Right ventricle myocardium inferior (tissue), 1 donor: ENCODE measurements around the gene KDELR3. TPM values are rescaled to one million over a fixed set of nuclear protein-coding genes. Genes with fewer than 3 reads are reported as not detected.

Source experiments
- ATAC-seq: fragments of 200-7000 bp; cut with Tn5 transposase; one replicate; pipeline ENCODE4 v1.9.1; 2020; ENCODE audit warnings: mild to moderate bottlenecking, moderate library complexity
- DNase-seq: peaks from one replicate; pipeline ENCODE4 v3.0.0; 2021; ENCODE audit errors: missing footprints
- intact Hi-C: fragments of 100-400 bp; cut with DNase I; formaldehyde crosslinking; loops from one replicate; pipeline ENCODE4 v1.11.0; 2022
- total RNA-seq: library from RNA; stranded (reverse); fragmentation: NEBNext Ultra II Directional; extraction: Animal tissue kit (Norgen Biotek cat#: 25700); gene quantifications from one replicate; pipeline ENCODE4 v1.2.1, GENCODE V29; 2021
- donor health status: DM: no; HTN: yes; CAD: no; lungs with severe emphysema.

The KDELR3 gene
- total RNA-seq, 1 donor from 2014 or later: 4.4 TPM

DNA sequence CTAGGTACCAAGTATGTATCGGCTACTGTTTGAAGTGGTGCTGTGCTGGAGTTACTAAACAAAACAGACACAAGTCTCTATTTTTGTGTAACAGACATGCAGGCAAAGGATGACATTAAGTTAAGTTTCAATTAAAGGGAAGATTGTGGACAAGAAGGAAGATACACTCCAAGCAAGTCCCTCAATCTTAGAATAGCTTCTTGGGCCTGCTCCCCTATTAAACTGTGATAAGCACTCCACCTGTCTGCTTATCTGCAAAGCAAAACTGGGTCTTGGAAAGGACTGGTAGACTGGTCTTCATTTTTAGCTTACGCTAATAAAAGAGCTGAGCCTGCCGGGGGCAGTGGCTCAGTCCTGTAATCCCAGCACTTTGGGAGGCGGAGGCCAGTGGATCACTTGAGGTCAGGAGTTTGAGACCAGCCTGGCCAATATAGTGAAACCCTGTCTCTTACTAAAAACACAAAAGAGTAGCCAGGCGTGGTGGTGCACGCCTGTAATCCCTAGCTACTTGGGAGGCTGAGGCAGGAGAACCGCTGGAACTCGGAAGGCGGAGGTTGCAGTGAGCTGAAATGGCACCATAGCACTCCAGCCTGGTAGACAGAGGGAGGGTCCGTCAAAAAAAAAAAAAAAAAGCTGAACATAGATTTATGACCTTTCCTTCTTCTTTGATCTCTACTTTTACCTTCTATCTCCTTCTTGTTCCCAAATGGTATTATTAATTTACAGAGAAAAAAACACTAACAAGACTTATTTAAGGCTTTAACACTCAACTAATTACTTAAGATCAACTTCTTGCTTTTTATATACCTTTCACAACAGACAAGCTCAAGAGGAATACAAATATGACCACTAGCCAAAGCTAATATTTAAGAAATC, 34.1 kb downstream of the KDELR3 start:
- intact Hi-C loops: no loop called here
- DNase-seq (no peak), ATAC-seq (no peak)

DNA sequence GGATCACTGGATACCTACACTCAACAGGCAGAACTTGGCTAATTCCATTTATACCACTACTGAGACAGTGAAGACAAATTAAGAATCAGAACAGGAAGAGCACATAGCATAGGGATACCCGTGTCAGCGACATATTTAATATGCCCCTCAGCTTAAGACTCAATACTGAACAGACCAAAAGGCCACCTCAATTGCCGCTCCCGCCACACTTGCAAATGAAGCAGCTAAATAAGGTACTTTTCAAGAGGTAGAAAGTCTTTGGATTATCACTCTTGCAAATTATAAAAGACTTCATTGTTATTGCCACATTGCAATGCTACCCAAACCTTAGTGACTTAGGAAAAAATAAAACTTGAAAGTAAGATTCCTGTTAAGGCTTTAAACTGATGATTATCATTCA, 35.1 kb downstream of the KDELR3 start:
- intact Hi-C loops: no loop called here
- ATAC-seq: no peak

DNA sequence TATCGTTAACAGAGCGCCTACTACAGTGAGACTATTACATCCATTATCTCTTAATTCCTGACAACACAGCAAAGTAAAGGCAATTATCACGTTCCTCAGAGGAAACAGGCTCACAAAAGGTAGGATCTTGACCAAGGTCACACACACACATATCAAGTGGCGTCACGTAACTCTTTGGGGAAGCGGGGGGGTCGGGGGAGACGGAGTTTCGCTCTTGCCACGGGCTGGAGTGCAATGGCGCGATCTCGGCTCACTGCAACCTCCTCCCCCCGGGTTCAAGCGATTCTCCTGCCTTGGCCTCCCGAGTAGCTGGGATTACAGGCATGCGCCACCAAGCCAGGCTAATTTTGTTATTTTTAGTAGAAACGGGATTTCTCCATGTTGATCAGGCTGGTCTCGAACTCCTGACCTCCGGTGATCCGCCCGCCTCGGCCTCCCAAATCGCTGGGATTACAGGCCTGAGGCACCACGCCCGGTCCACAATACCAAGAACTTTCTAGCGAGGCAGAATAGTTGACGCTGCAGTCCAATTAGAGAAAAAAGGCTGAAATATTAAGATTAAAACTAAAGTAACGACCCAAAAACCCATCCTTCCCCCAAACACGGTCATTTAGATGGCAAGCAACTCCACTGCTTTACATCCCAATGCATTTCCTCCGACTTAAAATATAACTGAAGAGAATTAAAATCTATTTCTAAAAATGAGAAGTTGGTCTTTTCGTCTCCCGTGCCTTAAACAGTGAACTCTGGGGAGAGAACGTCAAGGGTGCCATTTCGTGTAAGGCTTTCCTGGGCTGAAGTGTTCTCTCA, 37.0 kb downstream of the KDELR3 start:
- intact Hi-C loops: loop anchor here (5.0 kb wide), 1 partner anchor 448 kb away; the partner anchor contains the start of gene PICK1
- DNase-seq: peak; percentile 77
- no peak for ATAC-seq

More for the DNA sequence above, 35.1 kb downstream of the KDELR3 start:
- no peak for DNase-seq

DNA sequence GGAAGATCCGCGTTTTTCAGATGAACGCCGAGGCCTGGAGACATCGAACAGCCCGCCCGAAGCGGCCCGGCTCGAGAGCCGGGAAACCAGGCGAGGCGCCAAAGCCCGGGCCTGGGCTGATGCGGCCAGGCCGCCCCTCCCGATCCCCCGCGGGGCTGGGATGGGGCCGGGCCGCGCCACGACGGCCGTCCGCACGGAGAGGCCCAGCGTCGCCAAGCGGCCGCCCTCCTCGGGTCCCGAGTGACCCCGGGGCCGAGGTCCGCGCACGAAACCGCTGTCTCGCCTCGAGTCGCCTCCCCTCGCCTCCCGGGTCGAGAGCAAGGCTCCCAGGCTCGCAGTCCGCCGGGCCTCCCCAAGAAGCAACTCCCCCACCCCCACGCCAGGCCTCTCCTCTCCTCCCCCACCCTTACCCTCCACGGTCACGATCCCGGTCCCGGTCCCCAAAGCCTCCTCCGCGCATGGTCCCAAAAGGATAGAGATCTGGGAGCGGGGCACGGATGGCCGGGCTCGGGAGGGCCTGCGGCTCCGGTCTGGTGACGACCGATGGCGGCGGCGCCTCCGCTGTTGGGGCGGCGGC, 37.7 kb downstream of the KDELR3 start:
- DNase-seq: peak; percentile 88
- intact Hi-C loops: loop anchor here (1.0 to 5.0 kb wide), 3 partner anchors 65 to 448 kb away; partner anchors contain the start of genes DMC1 and PICK1
- ATAC-seq: peak; percentile 89

DNA sequence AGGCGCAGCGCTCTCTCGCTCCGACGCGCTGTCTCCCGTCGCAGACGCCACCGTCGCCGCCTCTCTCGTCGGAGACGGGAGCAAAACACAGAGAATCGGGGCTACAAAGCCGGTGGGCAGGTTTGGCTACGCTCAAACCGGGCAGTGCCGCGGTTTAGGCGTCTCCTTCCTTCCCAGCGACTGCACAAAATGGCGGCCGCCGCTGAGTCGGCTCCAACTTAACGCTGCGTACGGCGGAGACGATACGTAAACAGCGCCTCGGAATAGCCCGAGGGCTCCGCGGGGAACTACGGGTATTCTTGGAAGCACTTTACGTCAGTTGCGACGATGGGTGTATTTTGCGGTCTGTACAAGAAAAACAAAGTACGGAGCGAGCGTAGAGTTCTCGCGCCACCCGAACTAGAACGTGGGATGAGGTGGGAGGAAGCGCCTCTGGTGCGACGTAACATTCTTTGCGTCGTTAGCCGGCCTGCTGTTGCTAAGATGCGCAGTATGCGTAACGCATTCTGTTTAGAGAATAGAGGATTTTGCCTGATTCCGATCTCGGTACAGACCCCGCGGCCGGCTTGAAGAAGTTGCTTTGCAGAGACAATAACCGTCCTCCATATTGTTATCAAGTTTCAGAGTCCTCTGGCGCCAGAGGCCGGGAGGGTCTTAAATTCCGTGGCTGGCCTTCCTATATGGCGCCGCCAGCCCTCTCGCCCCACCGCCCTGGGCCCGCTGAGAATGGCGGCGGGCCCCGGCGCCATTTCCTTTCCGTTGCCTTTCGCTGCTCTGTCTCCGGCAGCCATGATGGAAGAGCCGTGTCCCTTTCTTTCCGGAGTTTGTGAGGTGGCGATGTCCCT, 38.4 kb downstream of the KDELR3 start, which contains the start of gene DDX17:
Gene DDX17, minus strand, starts transcription at position 194 of the 845 bp plus-strand sequence.
- ATAC-seq (peak; percentile 89), DNase-seq (peak; percentile 96)
- intact Hi-C loops: loop anchor here (1.0 to 5.0 kb wide), 3 partner anchors 64 to 449 kb away; partner anchors contain the start of genes DMC1 and PICK1

DNA sequence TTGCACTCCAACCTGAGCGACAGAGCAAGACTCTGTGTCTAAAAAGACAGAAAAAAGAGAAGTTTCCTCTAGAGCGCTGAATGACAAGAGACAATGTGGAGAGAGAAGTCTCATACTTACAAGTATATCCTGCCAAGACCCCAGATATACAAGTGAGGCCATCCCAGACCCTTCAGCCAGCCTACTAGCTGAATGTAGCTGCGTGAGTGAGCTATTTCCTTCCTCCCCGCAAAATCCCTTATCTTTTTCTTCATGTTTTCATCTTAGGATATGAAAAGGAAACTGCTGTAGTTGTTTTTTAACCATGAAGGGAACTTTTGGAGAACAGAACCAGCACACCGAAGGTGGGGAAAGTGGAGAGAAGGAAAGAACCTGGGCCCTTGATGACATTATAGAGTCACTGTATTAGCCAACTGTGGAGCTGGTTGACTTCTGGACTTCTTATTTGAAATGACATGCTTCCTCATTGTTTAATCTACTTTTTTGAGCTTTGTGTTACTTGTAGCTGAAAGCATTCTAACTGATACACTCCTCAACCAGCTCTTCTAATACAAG, 42.6 kb downstream of the KDELR3 start:
- ATAC-seq (no peak), DNase-seq (no peak)
- intact Hi-C loops: no loop called here

DNA sequence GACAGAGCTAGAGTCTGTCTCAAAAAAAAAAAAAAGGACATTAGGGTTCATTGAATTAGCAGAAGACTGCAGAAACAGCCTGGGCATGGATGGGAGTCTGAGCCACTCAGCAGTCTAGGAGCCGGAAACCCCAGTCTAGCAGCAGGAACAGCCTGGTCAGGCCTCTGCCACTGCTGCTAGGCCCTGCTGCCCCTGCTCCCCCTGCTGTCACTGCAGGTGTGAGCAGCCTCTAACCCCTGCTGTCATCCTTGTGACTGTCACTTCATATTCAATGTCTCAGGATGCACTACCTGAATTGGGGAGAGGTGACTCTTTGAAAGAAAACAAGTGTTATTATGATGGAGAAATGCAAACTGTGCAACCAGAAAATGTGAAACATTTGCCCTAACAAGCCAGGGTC, 45.2 kb downstream of the KDELR3 start:
- DNase-seq (no peak), ATAC-seq (no peak)
- intact Hi-C loops: no loop called here

DNA sequence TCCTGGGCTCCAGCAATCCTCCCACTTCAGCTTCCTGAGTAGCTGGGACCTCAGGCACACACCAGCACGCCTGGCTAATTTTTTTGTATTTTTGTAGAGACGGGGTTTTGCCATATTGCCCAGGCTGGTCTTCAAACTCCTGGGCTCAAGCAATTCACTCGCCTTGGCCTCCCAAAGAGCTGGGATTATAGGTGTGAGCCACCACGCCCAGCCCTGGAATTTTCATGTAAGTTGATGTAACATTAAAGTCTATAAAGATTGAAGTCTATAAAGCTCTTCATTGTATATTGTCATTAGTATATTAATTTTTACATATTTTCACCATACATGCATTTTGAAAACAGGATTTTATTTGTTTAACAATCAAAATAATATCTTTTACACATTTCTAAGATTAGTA, 50.7 kb downstream of the KDELR3 start:
- intact Hi-C loops: no loop called here
- DNase-seq (no peak), ATAC-seq (no peak)

DNA sequence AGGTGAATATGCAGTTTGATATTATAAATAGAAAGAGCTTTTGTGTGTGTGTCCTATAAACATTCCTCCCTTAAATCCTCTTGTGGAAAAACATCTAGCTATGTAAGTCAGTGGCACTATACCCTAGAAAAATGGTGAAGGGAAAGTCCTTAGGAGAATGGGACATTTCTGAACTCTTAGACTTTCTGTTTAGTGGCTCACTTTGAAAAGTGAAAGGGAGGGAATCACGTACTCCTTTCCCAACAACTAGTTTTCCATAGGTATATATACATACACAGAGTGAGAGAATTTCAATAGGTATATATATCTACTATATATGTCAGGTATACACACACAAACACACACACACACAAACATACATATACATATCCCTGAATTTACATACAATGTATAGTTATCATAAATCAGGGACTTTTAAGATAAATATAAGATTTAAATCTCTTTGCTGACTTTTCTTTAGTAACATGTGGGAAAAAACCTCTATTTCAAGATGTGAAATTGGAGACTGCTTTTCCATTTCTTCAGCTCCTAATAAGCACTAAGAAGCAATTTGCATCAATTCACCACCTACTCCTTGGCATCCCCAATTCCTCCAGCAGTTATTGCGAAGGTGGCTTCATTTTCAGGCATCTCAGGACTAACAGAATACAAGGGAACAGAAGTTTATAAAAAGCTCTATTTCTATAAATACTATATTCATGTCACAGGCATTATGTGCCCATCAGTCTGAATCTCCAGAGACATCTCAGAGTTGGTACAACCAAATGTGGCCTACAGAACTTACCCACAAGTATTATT, 51.8 kb downstream of the KDELR3 start:
- ATAC-seq: no peak
- intact Hi-C loops: no loop called here

DNA sequence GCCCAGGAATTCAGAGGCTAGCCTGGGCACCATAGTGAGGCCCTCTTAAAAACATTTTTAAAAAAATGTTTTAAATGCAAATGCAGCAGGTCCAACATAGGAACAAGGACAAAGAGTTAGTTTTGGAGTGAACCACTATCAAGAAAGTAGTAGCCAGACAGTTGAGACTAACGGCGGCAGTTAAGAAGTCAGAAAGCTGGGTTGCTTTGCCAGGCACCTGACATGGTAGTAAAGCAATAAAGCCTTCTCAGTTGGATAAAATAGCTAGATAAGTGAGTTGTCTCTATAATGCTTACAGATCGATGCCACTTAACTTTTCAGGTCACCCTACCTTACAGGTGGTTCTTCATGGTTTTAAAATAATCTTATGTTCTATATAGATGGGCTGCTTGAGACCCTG, 55.1 kb downstream of the KDELR3 start:
- intact Hi-C loops: no loop called here
- no peak for ATAC-seq
- no peak for DNase-seq

More for the DNA sequence above, 51.8 kb downstream of the KDELR3 start:
- DNase-seq: no peak

DNA sequence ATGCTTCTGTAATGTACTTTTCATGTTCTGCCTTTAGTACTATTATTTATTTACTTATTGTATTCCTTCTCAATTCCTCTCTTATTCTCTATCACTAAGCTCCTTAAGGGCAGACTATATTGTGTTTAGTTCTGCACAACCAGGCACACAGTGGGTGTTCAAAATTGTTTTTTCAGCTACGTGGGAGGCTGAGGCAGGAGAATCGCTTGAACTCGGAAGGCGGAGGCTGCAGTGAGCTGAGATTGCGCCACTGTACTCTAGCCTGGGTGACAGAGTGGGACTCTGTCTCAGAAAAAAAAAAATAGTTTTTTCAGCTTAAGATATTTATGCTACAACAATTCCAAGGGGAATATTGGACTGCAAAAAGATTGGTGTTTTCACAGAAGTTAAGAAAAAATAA, 55.6 kb downstream of the KDELR3 start:
- intact Hi-C loops: no loop called here
- no peak for DNase-seq
- no peak for ATAC-seq

DNA sequence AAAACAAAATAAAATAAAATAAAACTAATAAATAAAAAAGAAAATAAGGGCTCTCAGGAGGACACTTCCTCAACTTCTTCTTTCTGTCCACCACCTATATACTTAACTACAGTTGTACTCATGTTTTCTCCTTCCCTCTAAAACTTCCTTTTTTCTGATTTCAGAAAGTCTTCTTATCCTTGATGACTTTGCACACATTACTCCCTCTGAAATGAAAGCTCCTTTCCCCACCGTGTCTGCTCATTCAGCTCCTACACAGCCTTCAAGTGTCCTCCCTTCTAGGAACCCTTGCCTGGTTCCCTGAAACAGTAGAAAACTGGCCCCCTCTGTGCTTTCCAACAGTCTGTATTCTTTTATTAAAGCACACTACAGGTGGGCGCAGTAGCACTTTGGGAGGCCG, 56.5 kb downstream of the KDELR3 start:
- no peak for ATAC-seq
- intact Hi-C loops: no loop called here
- DNase-seq: no peak

DNA sequence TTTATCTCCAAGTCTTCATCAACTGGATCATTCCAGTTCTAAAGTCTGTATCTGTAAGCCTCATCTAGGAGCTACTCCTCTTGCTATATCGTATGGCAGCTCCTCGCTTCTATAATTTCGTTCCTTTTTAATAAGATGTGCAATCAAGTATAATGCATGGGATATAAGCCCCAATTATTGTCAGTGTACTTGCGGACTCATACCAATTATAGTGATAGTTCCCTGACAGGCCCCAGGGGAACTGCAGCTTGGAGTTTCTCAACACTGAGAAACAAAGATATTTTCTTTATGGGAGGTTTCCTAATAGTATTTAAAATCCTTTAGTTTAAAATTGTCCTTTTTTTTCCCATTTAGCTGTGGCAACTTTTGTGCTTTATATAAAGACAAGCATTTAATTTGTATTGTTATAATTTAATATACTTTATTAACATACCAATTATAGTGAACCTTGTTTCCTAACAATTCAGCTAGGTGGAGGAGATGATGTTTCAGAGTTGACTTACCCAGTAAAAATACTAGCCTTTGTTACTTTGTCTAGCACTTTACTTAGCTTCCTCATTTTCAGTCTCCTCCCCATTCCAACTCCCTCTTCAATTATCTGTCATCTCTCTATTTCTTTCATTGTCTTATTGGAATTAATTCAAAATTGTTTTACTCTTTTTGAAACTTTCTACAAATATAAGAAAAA, 63.5 kb downstream of the KDELR3 start:
- DNase-seq: no peak
- ATAC-seq: no peak

More for the DNA sequence above, 63.5 kb downstream of the KDELR3 start:
- intact Hi-C loops: no loop called here
